ENCODE measurements around the gene PRPS2. TPM values are rescaled to one million over a fixed set of nuclear protein-coding genes. Genes with fewer than 3 reads are reported as not detected.

The PRPS2 gene
- polyA plus RNA-seq, 1 donor from 2014 or later: 4.7 TPM

DNA sequence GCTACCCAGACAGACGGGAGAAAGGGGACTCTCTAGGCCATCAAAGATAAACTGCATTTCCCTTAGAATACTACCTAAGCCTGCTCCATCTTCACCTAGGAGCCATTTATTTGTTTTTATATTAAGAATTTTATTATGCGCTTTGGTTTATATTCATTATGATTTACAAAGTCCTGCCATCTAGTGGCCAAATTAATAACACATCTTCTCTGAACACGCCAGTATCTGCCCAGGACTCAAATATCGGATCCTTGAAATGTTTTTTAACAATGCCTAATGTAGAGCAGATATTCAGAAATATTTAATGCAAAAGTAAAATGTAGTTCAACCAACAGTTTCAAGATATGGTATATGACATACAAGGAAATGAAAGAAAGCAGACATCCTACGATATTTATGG, 20.8 kb upstream of the PRPS2 start:
- no peak overlapping the region for H3K4me3 ChIP-seq (ENCODE audit: low read length)

GRCh38 chrX:12771445-12772069, 19.7 kb upstream of the PRPS2 start:
- Histone ChIP-seq H3K27me3 (ENCODE audit: insufficient read depth, low read depth, low read length) (no peaks in the 10 kb centered on the region), H4K20me1 (ENCODE audit: insufficient read depth) (no peaks in the 10 kb centered on the region), H3K4me3 (ENCODE audit: low read length) (no peak overlapping the region), H2AFZ (ENCODE audit: low read depth, low read length) (no peak overlapping the region), H3K36me3 (ENCODE audit: insufficient read depth, low read length) (no peaks in the 10 kb centered on the region), H3K9me3 (ENCODE audit: low read length) (no peaks in the 10 kb centered on the region), H3K79me2 (replicated peaks; ENCODE audit: insufficient read depth, low read length) (no peaks in the 10 kb centered on the region), H3K27ac (ENCODE audit: low read length) (no peak overlapping the region), H3K9ac (ENCODE audit: low read length) (no peak overlapping the region), H3K9me2 (ENCODE audit: insufficient read depth, low read length) (no peaks in the 10 kb centered on the region), H3F3A (ENCODE audit: insufficient read depth, low read length, poor library complexity, severe bottlenecking) (no peaks in the 10 kb centered on the region), H3K4me2 (ENCODE audit: low read length) (no peak overlapping the region)
- TF ChIP-seq, protein P1, sequence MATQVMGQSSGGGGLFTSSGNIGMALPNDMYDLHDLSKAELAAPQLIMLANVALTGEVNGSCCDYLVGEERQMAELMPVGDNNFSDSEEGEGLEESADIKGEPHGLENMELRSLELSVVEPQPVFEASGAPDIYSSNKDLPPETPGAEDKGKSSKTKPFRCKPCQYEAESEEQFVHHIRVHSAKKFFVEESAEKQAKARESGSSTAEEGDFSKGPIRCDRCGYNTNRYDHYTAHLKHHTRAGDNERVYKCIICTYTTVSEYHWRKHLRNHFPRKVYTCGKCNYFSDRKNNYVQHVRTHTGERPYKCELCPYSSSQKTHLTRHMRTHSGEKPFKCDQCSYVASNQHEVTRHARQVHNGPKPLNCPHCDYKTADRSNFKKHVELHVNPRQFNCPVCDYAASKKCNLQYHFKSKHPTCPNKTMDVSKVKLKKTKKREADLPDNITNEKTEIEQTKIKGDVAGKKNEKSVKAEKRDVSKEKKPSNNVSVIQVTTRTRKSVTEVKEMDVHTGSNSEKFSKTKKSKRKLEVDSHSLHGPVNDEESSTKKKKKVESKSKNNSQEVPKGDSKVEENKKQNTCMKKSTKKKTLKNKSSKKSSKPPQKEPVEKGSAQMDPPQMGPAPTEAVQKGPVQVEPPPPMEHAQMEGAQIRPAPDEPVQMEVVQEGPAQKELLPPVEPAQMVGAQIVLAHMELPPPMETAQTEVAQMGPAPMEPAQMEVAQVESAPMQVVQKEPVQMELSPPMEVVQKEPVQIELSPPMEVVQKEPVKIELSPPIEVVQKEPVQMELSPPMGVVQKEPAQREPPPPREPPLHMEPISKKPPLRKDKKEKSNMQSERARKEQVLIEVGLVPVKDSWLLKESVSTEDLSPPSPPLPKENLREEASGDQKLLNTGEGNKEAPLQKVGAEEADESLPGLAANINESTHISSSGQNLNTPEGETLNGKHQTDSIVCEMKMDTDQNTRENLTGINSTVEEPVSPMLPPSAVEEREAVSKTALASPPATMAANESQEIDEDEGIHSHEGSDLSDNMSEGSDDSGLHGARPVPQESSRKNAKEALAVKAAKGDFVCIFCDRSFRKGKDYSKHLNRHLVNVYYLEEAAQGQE (IDR thresholded peaks at IDR 0.05; ENCODE audit: borderline replicate concordance): no peak
- TF ChIP-seq RAD21 (conservative IDR thresholded peaks at IDR 0.05) (no peak), SMC3 (conservative IDR thresholded peaks at IDR 0.05; ENCODE audit: poor library complexity) (no peak), TAF1 (IDR thresholded peaks at IDR 0.05; ENCODE audit: low read depth) (no peak), EZH2 (IDR thresholded peaks at IDR 0.05; ENCODE audit: borderline replicate concordance, insufficient read depth, low read length, poor library complexity, severe bottlenecking) (no peak), POLR2AphosphoS5 (IDR thresholded peaks at IDR 0.05) (no peak), MXI1 (conservative IDR thresholded peaks at IDR 0.05; ENCODE audit: poor library complexity, severe bottlenecking) (no peak), EP300 (conservative IDR thresholded peaks at IDR 0.05; ENCODE audit: poor library complexity, severe bottlenecking) (no peak)
- TF ChIP-seq, protein P2, sequence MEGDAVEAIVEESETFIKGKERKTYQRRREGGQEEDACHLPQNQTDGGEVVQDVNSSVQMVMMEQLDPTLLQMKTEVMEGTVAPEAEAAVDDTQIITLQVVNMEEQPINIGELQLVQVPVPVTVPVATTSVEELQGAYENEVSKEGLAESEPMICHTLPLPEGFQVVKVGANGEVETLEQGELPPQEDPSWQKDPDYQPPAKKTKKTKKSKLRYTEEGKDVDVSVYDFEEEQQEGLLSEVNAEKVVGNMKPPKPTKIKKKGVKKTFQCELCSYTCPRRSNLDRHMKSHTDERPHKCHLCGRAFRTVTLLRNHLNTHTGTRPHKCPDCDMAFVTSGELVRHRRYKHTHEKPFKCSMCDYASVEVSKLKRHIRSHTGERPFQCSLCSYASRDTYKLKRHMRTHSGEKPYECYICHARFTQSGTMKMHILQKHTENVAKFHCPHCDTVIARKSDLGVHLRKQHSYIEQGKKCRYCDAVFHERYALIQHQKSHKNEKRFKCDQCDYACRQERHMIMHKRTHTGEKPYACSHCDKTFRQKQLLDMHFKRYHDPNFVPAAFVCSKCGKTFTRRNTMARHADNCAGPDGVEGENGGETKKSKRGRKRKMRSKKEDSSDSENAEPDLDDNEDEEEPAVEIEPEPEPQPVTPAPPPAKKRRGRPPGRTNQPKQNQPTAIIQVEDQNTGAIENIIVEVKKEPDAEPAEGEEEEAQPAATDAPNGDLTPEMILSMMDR (IDR thresholded peaks at IDR 0.05; ENCODE audit: poor library complexity, severe bottlenecking): no peak

More for the DNA sequence above, 20.8 kb upstream of the PRPS2 start:
- Histone ChIP-seq H3K9me3 (ENCODE audit: low read length) (no peaks in the 10 kb centered on the region), H3K27me3 (ENCODE audit: insufficient read depth, low read depth, low read length) (no peaks in the 10 kb centered on the region), H3K79me2 (replicated peaks; ENCODE audit: insufficient read depth, low read length) (no peaks in the 10 kb centered on the region), H3K9ac (ENCODE audit: low read length) (no peak overlapping the region), H3K36me3 (ENCODE audit: insufficient read depth, low read length) (no peaks in the 10 kb centered on the region), H3K27ac (ENCODE audit: low read length) (no peak overlapping the region), H2AFZ (ENCODE audit: low read depth, low read length) (no peak overlapping the region), H3F3A (ENCODE audit: insufficient read depth, low read length, poor library complexity, severe bottlenecking) (no peaks in the 10 kb centered on the region), H3K9me2 (ENCODE audit: insufficient read depth, low read length) (no peaks in the 10 kb centered on the region), H3K4me2 (ENCODE audit: low read length) (no peak overlapping the region), H4K20me1 (ENCODE audit: insufficient read depth) (no peaks in the 10 kb centered on the region)
- TF ChIP-seq RAD21 (conservative IDR thresholded peaks at IDR 0.05): peak; percentile 35
- peak; percentile 53 for TF ChIP-seq SMC3 (conservative IDR thresholded peaks at IDR 0.05; ENCODE audit: poor library complexity)
- TF ChIP-seq, protein P1 (IDR thresholded peaks at IDR 0.05; ENCODE audit: borderline replicate concordance): no peak
- TF ChIP-seq, protein P2 (IDR thresholded peaks at IDR 0.05; ENCODE audit: poor library complexity, severe bottlenecking): peak; percentile 58
